Amygdala (tissue), 56 donors: ENCODE results near the gene KRTAP20-2.

Experiments used
- DNase-seq, 56 donors: peaks; one replicate each; lab custom pipeline; 2025; lab: John Stamatoyannopoulos, UW

The KRTAP20-2 gene

DNA sequence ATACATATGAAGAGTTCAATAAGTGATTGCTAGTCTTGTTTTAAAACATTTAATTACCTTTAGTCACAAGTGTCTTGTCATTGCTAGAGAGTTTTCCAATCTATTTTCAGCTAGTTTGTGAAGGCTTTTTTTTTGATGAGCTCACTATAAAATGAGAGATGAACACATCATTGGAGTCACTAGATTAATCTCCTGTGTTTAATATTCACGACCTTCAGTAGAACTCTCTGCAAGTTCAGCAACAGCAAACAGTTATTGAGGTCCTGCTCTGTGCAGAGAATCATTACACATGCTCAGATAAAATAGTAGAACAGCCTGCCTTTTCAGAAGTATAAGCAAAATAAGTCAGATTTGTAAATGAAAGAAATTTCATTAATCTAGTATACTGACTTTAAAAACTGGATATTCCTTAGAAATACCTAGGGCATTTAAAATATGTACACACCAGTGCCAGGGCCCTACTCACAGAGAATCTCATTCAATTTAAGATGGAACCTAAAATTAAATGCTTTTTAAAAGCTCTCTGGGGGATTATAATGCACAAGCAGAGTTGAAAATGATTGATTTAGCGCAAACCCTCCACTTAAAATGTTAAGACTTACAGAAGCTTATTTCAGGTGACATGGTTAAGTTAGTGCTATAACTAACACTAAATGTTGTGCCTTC is 38.1 kb downstream of the KRTAP20-2 start:
- no peak for DNase-seq

DNA sequence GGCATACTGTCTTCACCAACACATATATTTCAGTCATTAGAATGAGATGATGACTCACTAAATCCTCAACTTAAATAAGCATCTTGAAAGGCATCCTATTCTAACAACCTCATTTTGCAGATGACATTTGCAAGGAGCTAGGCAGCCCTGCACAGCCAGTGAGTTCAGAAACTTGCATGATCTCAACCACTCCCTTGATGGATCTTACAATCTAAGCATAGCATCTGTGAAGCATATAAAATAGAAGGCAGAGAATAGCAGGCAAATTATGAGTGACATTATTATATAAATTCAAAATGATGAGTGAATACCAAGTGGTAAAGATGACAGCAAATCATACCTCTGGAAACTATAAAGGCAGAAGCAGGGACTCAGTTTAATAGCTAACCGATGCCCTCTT is 39.3 kb downstream of the KRTAP20-2 start:
- DNase-seq = no peak

- no peak for DNase-seq
These were observed 41.7 kb downstream of the KRTAP20-2 start for GRCh38 chr21:30676737-30677136.

DNA sequence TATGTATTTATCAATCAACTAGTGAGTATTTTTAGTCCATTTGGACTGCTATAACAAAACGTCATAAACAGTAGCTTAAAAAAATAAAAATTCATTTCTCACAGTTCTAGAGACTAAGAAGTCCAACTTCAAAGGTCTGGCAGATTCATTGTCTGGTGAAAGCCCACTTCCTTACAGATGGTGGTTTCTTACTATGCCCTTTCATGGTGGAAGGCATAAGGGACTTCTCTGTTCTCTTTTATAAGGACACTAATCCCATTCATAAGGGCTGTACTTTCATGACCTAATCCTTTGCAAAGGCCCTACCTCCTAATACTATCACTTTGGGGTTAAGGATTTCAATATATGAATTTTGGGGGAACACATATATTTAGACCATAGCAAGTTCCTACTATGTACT is 45.6 kb downstream of the KRTAP20-2 start:
- DNase-seq = no peak

DNA sequence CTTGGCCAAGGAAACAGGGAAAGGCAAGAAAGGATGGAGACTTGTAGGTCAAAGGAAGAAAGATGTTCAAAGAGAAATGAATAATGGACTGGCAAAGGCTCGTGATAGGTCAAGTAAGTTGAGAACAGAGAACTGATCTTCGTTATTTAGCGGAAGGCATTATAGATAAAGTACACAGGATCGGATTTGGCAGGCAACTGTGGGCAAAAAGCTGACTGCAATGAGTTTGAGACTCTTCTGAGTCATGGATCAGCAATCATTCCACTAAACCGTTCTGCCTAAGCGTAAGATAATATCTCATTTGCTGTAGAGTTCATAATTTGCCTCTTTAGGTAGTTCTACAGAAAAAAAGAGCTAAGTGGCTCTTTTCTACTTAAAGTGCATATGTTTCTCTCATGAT is 49.5 kb downstream of the KRTAP20-2 start:
- no peak for DNase-seq
